PC-3 (cell line): ENCODE measurements around the gene TAX1BP3. TPM values are rescaled to one million over a fixed set of nuclear protein-coding genes. Genes with fewer than 3 reads are reported as not detected.
A peak's percentile ranks its signal among the peaks of the same experiment; 100 is the strongest.
"Not testable (repeated sequence)": the region's sequence is repeated elsewhere in the genome, so short reads cannot be mapped to it uniquely, and the experiment has no call there.

ENCODE experiments used
- ATAC-seq: fragments of 200-7000 bp; cut with Tn5 transposase; 2 replicates; pipeline ENCODE4 v1.9.1; 2020; ENCODE audit warnings: mild to moderate bottlenecking, moderate library complexity
- BruUV-seq: library from RNA; stranded (reverse); fragments of 400-500 nt; replicated peaks from 2 replicates; lab custom pipeline; 2021; lab: Mats Ljungman, UMichigan
- CTCF ChIA-PET: fragments of 300-600 bp; sonication (Branson Sonifier 250); formaldehyde crosslinking; loops from one replicate; lab custom pipeline; 2022; ENCODE audit warnings: antibody characterized with exemption; lab: Charles Lee
- POLR2A ChIA-PET: fragments of 300-600 bp; sonication (Branson Sonifier 250); formaldehyde crosslinking; loops from one replicate; lab custom pipeline; 2022; ENCODE audit warnings: antibody characterized with exemption; ENCODE audit not compliant: unreplicated experiment; lab: Charles Lee
- DNase-seq: peaks from one replicate; pipeline ENCODE4 v3.0.0-alpha.2; 2015
- H2AFZ ChIP-seq: fragments of 300-600 bp; sonication (generic); 2 replicates; pipeline ENCODE4 v1.6.0; 2016; ENCODE audit warnings: antibody characterized with exemption, low read length
- H3F3A ChIP-seq: fragments of 300-600 bp; sonication (generic); one replicate; pipeline ENCODE4 v1.6.0; 2017; ENCODE audit warnings: antibody characterized with exemption, low read length, control low read depth, mild to moderate bottlenecking; ENCODE audit not compliant: unreplicated experiment
- H3K27ac ChIP-seq: fragments of 300-600 bp; sonication (generic); 2 replicates; pipeline ENCODE4 v1.5.1; 2016; ENCODE audit warnings: mild to moderate bottlenecking, low read length
- H3K27me3 ChIP-seq: fragments of 300-600 bp; sonication (generic); 2 replicates; pipeline ENCODE4 v1.6.1; 2016; ENCODE audit warnings: low read length, mixed read lengths
- H3K36me3 ChIP-seq: fragments of 300-600 bp; sonication (generic); 2 replicates; pipeline ENCODE4 v1.6.1; 2016; ENCODE audit warnings: low read depth, mixed run types, low read length, mixed read lengths
- H3K4me1 ChIP-seq: fragments of 300-600 bp; sonication (generic); 2 replicates; pipeline ENCODE4 v1.5.1; 2016; ENCODE audit warnings: low read length; ENCODE audit not compliant: insufficient read depth
- H3K4me2 ChIP-seq: fragments of 300-600 bp; sonication (generic); 2 replicates; pipeline ENCODE4 v1.6.0; 2016; ENCODE audit warnings: low read length
- H3K4me3 ChIP-seq: fragments of 300-600 bp; sonication (generic); 2 replicates; pipeline ENCODE4 v1.5.1; 2016; ENCODE audit warnings: mild to moderate bottlenecking, low read length, mixed read lengths
- H3K79me2 ChIP-seq: fragments of 300-600 bp; sonication (generic); 2 replicates; pipeline ENCODE4 v1.6.1; 2017; ENCODE audit warnings: low read length, mixed read lengths
- H3K9ac ChIP-seq: fragments of 300-600 bp; sonication (generic); 2 replicates; pipeline ENCODE4 v1.6.0; 2016; ENCODE audit warnings: mild to moderate bottlenecking, low read length
- H3K9me2 ChIP-seq: fragments of 300-600 bp; sonication (generic); replicated peaks from 2 replicates; pipeline ENCODE4 v1.6.1; 2016; ENCODE audit warnings: mixed run types, low read length, mixed read lengths
- H3K9me3 ChIP-seq: fragments of 300-600 bp; sonication (generic); 2 replicates; pipeline ENCODE4 v1.6.1; 2016; ENCODE audit warnings: low read length, mixed read lengths
- H4K20me1 ChIP-seq: fragments of 300-600 bp; sonication (generic); 2 replicates; pipeline ENCODE4 v1.6.1; 2016; ENCODE audit warnings: low read length, mixed read lengths
- EZH2 ChIP-seq: fragments of 300-600 bp; sonication (generic); IDR thresholded peaks from one replicate; pipeline ENCODE4 v1.6.1; 2017; ENCODE audit warnings: antibody characterized with exemption, mild to moderate bottlenecking, low read length; ENCODE audit not compliant: unreplicated experiment
- EZH2phosphoT487 ChIP-seq: fragments of 300-600 bp; sonication (generic); IDR thresholded peaks from 2 replicates; pipeline ENCODE4 v1.6.1; 2018; ENCODE audit warnings: mild to moderate bottlenecking, antibody characterized with exemption, low read length, borderline replicate concordance
- intact Hi-C: fragments of 100-400 bp; cut with micrococcal nuclease; formaldehyde crosslinking; loops from 2 replicates; pipeline ENCODE4 v1.9.0; 2023
- total RNA-seq: library from RNA; depleted of rRNA; stranded (reverse); fragments of >200 nt; gene quantifications from 2 replicates; pipeline ENCODE4 v1.2.3, GENCODE V29; 2014
- TF ChIP-seq, protein P1 (sequence below): fragments of 300-600 bp; sonication (generic); conservative IDR thresholded peaks from 2 replicates; pipeline ENCODE4 v1.5.1; 2017; ENCODE audit warnings: antibody characterized with exemption, low read depth, mild to moderate bottlenecking, low read length

Gene TAX1BP3
- total RNA-seq, 1 experiment from 2014 or later = 87.7 TPM

DNA sequence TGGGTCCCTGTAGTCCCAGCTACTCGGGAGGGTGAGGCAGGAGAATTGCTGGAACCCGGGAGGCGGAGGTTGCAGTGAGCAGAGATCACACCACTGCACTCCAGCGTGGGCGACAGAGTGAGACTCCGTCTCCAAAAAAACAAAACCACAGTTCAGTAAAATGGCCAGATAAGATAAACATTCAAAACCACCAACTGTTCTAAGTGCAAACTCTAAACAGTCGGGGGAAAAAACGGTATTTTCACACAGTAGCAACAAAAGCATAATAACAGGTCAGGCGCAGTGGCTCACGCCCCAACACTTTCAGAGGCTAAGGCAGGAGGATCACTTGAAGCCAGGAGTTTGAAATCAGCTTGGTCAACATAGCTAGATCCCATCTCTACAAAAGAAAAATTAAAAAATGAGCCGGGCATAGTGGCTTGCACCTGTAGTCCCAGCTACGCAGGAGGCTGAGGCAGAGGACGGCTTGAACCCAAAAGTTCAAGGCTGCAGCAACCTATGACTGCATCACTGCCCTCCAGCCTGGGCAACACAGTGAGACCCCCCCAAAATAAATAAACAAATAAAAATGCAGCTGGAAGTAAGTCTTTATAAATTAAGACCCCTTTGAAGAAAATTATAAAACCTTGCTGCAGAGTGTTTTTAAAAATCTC, 44.6 kb upstream of the TAX1BP3 start:
- POLR2A ChIA-PET = no interaction called here
- Histone ChIP-seq H3F3A (no peaks in the 10 kb centered on the region), H4K20me1 (no peaks in the 10 kb centered on the region), H2AFZ (no peak overlapping the region), H3K27me3 (no peaks in the 10 kb centered on the region), H3K27ac (no peak overlapping the region), H3K4me3 (no peak overlapping the region), H3K36me3 (peaks cover 17% of the 10 kb centered on the region), H3K9ac (no peak overlapping the region), H3K9me2 (no peaks in the 10 kb centered on the region), H3K4me1 (peaks cover 5% of the 10 kb centered on the region; the same call in 1 of the 2 replicates), H3K79me2 (no peaks in the 10 kb centered on the region), H3K4me2 (no peak overlapping the region), H3K9me3 (no peaks in the 10 kb centered on the region)
- ATAC-seq (no peak), DNase-seq (no peak)
- TF ChIP-seq EZH2 (no peak), EZH2phosphoT487 (no peak)
- TF ChIP-seq, protein P1, sequence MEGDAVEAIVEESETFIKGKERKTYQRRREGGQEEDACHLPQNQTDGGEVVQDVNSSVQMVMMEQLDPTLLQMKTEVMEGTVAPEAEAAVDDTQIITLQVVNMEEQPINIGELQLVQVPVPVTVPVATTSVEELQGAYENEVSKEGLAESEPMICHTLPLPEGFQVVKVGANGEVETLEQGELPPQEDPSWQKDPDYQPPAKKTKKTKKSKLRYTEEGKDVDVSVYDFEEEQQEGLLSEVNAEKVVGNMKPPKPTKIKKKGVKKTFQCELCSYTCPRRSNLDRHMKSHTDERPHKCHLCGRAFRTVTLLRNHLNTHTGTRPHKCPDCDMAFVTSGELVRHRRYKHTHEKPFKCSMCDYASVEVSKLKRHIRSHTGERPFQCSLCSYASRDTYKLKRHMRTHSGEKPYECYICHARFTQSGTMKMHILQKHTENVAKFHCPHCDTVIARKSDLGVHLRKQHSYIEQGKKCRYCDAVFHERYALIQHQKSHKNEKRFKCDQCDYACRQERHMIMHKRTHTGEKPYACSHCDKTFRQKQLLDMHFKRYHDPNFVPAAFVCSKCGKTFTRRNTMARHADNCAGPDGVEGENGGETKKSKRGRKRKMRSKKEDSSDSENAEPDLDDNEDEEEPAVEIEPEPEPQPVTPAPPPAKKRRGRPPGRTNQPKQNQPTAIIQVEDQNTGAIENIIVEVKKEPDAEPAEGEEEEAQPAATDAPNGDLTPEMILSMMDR = no peak
- intact Hi-C loops = no loop called here
- no TSS peak for BruUV-seq
- CTCF ChIA-PET = no interaction called here

DNA sequence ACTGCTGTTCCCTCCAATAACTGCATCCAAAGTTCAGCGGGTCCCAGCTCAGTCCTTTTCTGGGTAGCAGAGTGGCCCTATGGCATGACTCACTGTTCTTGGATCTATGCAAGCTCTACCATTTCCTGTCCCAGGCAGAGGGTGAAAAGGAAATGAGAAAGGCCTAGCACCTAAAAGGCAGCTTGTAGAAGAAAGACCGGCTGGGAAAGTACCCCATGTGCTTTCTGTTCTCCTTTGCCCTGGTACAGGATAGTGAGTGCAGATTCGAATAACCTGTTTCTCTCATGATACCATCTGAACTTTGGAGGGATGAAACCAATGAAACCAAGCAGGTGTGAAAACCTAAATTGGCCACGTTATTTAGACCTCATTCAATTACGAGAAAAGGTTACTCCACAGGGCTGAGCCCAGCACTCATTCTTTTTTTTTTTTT, 42.6 kb upstream of the TAX1BP3 start:
- no peak overlapping the region for H3K4me2 ChIP-seq
- no peaks in the 10 kb centered on the region for H4K20me1 ChIP-seq
- TF ChIP-seq, protein P1 = no peak
- no peak for TF ChIP-seq EZH2phosphoT487
- no peak for TF ChIP-seq EZH2
- no peaks in the 10 kb centered on the region for H3K9me2 ChIP-seq
- peaks cover 5% of the 10 kb centered on the region; the same call in 1 of the 2 replicates for H3K4me1 ChIP-seq
- no peaks in the 10 kb centered on the region for H3K79me2 ChIP-seq
- no peaks in the 10 kb centered on the region for H3K9me3 ChIP-seq
- H3K9ac ChIP-seq = no peak overlapping the region
- intact Hi-C loops = no loop called here
- H3F3A ChIP-seq = no peaks in the 10 kb centered on the region
- peak; percentile 55 for DNase-seq
- no peak overlapping the region for H2AFZ ChIP-seq
- POLR2A ChIA-PET = interaction anchor here (0.6 kb wide), 1 partner anchor 146 kb away, joined by 4 read pairs; no protein-coding TSS in a partner anchor
- peak; percentile 66 for ATAC-seq
- H3K4me3 ChIP-seq = no peak overlapping the region
- BruUV-seq = no TSS peak
- CTCF ChIA-PET = no interaction called here
- H3K27ac ChIP-seq = no peak overlapping the region
- no peaks in the 10 kb centered on the region for H3K27me3 ChIP-seq
- peaks cover 10% of the 10 kb centered on the region for H3K36me3 ChIP-seq

DNA sequence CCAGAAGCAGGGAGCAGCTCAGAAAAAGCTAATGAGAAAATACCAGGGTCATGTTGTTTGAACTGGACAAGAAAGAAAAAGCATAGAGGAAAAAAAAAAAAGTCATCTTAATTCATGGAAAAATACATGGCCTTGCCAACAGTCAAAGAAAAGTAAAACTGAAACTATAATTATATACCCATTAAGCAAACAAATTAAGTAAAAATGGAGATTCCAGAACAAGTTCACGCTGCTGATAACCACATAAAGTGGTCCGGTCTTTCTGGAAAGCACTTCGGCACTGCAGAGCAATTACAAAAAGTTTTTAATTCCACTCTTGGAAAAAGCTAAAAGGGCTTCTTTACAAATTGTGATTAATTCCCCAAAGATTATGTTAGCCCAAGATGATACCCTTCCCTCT, 40.0 kb upstream of the TAX1BP3 start:
- POLR2A ChIA-PET = no interaction called here
- BruUV-seq = no TSS peak
- Histone ChIP-seq H4K20me1 (no peaks in the 10 kb centered on the region), H3K9me3 (no peaks in the 10 kb centered on the region), H3F3A (no peaks in the 10 kb centered on the region), H3K9ac (no peak overlapping the region), H3K4me1 (peaks cover 5% of the 10 kb centered on the region; the same call in 1 of the 2 replicates), H3K36me3 (no peaks in the 10 kb centered on the region), H3K4me2 (no peak overlapping the region), H3K4me3 (no peak overlapping the region), H3K9me2 (no peaks in the 10 kb centered on the region), H2AFZ (no peak overlapping the region), H3K79me2 (no peaks in the 10 kb centered on the region), H3K27me3 (no peaks in the 10 kb centered on the region), H3K27ac (no peak overlapping the region)
- DNase-seq (no peak), ATAC-seq (no peak)
- intact Hi-C loops = no loop called here
- CTCF ChIA-PET = no interaction called here
- no peak for TF ChIP-seq EZH2
- TF ChIP-seq, protein P1 = no peak
- no peak for TF ChIP-seq EZH2phosphoT487

DNA sequence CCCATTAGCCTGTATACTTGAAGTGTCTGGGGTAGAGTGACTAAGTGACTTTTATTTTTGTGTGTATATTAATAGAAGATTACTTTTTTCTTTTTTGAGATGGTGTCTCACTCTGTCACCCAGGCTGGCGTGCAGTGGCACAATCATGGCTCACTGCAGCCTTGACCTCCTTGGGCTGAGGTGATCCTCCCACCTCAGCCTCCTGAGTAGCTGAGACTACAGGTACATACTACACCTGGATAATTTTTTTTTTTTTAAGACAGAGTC, 37.3 kb upstream of the TAX1BP3 start:
- intact Hi-C loops, H3K9me2 ChIP-seq, H3K27me3 ChIP-seq, H3K9me3 ChIP-seq, H3K36me3 ChIP-seq, H3K27ac ChIP-seq, H3K4me2 ChIP-seq, H3K4me3 ChIP-seq, H2AFZ ChIP-seq, BruUV-seq, H3K79me2 ChIP-seq, H3K9ac ChIP-seq, H4K20me1 ChIP-seq, H3F3A ChIP-seq, ATAC-seq, POLR2A ChIA-PET, DNase-seq, H3K4me1 ChIP-seq, CTCF ChIA-PET: not testable (repeated sequence)
